HepG2 (cell line): ENCODE measurements around the gene ZBTB18. TPM values are rescaled to one million over a fixed set of nuclear protein-coding genes. Genes with fewer than 3 reads are reported as not detected.
A peak's percentile ranks its signal among the peaks of the same experiment; 100 is the strongest.

Experiments used
- ATAC-seq: fragments of 200-7000 bp; cut with Tn5 transposase; 3 replicates; pipeline ENCODE4 v1.9.1; 2020; ENCODE audit warnings: mild to moderate bottlenecking, moderate library complexity
- BruUV-seq: library from RNA; stranded (reverse); fragments of 400-500 nt; replicated peaks from 2 replicates; lab custom pipeline; 2021; lab: Mats Ljungman, UMichigan
- CTCF ChIA-PET: fragments of 300-600 bp; formaldehyde crosslinking; extraction: SDS; loops from one replicate; lab custom pipeline; 2021; ENCODE audit warnings: low total read pairs, inconsistent platforms, low intra/inter-chr PET ratio; lab: Yijun Ruan, JAX
- POLR2A ChIA-PET: fragments of 350-600 bp; sonication (Branson Sonifier 250); formaldehyde crosslinking; loops from one replicate; lab custom pipeline; 2020; ENCODE audit warnings: antibody characterized with exemption, inconsistent platforms; lab: Yijun Ruan, JAX
- DNase-seq: peaks from one replicate; pipeline ENCODE4 v3.0.0-alpha.2; 2015; ENCODE audit warnings: low spot score
- FAIRE-seq: peaks from 3 replicates; lab custom pipeline; 2011; peaks lifted over from hg19 to GRCh38; lab: Jason Lieb, UNC
- H2AFZ ChIP-seq: one replicate; pipeline ENCODE4 v1.6.1; 2011; ENCODE audit warnings: low read length, inconsistent platforms
- H3K27ac ChIP-seq: fragments of 300-600 bp; 3 replicates; pipeline ENCODE4 v1.8.0; 2011; ENCODE audit warnings: mixed run types, mild to moderate bottlenecking, mixed read lengths, low read length, inconsistent platforms; ENCODE audit not compliant: insufficient read depth; ENCODE audit errors: extremely low read length
- H3K27me3 ChIP-seq, 2 experiments: fragments of 200-600 bp in 1 of 2; 2 replicates in 1 of 2; 3 replicates in 1 of 2; pipeline versions ENCODE4 v1.6.0 to v1.8.0; 2011; ENCODE audit warnings: low read length in 2 of 2, mild to moderate bottlenecking in 2 of 2, moderate library complexity in 2 of 2, inconsistent platforms in 1 of 2; ENCODE audit not compliant: insufficient read depth in 2 of 2, control insufficient read depth in 1 of 2
- H3K36me3 ChIP-seq, 2 experiments: fragments of 200-600 bp in 1 of 2; replicated peaks in 1 of 2; 2 replicates in 1 of 2; 3 replicates in 1 of 2; pipeline versions ENCODE4 v1.5.1 to v1.8.0; 2011; ENCODE audit warnings: low read length in 2 of 2, inconsistent platforms in 1 of 2; ENCODE audit not compliant: insufficient read depth in 2 of 2, control insufficient read depth in 1 of 2
- H3K4me1 ChIP-seq: 2 replicates; pipeline ENCODE4 v1.5.1; 2012; ENCODE audit warnings: low read length, inconsistent platforms; ENCODE audit not compliant: insufficient read depth
- H3K4me2 ChIP-seq: 2 replicates; pipeline ENCODE4 v1.6.0; 2011; ENCODE audit warnings: low read depth, low read length, inconsistent platforms
- H3K4me3 ChIP-seq, 3 experiments: fragments of 200-600 bp in 1 of 3; sonication (generic), shearing (Covaris generic) in 1 of 3; replicated peaks in 1 of 3; 2 replicates each; pipeline ENCODE4 v1.5.1; 2011 to 2016; ENCODE audit warnings: low read length in 3 of 3, inconsistent platforms in 2 of 3, low read depth in 2 of 3, mild to moderate bottlenecking in 2 of 3, control low read depth in 1 of 3, mixed read lengths in 1 of 3; ENCODE audit not compliant: insufficient read depth in 1 of 3
- H3K79me2 ChIP-seq: one replicate; pipeline ENCODE4 v1.6.1; 2011; ENCODE audit warnings: low read length, inconsistent platforms; ENCODE audit not compliant: insufficient read depth
- H3K9ac ChIP-seq: 2 replicates; pipeline ENCODE4 v1.6.0; 2011; ENCODE audit warnings: mild to moderate bottlenecking, low read depth, low read length, inconsistent platforms; ENCODE audit not compliant: insufficient read depth
- H3K9me3 ChIP-seq: 2 replicates; pipeline ENCODE4 v1.5.1; 2012; ENCODE audit warnings: mild to moderate bottlenecking, low read length
- H4K20me1 ChIP-seq: 2 replicates; pipeline ENCODE4 v1.6.0; 2011; ENCODE audit warnings: inconsistent platforms, mild to moderate bottlenecking, low read length, moderate library complexity; ENCODE audit not compliant: insufficient read depth
- EZH2 ChIP-seq: conservative IDR thresholded peaks from 2 replicates; pipeline ENCODE4 v1.6.1; 2012; ENCODE audit warnings: mild to moderate bottlenecking, low read depth, low read length, moderate library complexity
- GZF1 ChIP-seq: sonication (generic); formaldehyde crosslinking; IDR thresholded peaks from 2 replicates; pipeline ENCODE4 v1.5.1; 2020; ENCODE audit warnings: mild to moderate bottlenecking, missing genetic modification reagents
- IRF2 ChIP-seq: IDR thresholded peaks from 2 replicates; pipeline ENCODE4 v1.6.1; 2018; ENCODE audit warnings: missing genetic modification reagents, missing compliant biosample characterization
- MNT ChIP-seq: fragments of 450-650 bp; IDR thresholded peaks from 2 replicates; pipeline ENCODE4 v1.6.1; 2016
- ZNF326 ChIP-seq: sonication (generic); formaldehyde crosslinking; IDR thresholded peaks from 2 replicates; pipeline ENCODE4 v1.4.0; 2020; ENCODE audit warnings: missing genetic modification reagents, borderline replicate concordance
- ZNF615 ChIP-seq: sonication (generic); formaldehyde crosslinking; IDR thresholded peaks from 2 replicates; pipeline ENCODE4 v1.5.0; 2020; ENCODE audit warnings: mild to moderate bottlenecking, missing genetic modification reagents, borderline replicate concordance
- ZNF7 ChIP-seq: IDR thresholded peaks from 2 replicates; pipeline ENCODE4 v1.6.1; 2016; ENCODE audit warnings: missing biosample characterization, missing genetic modification reagents
- WGBS: methylation state at CpG from one replicate; pipeline ENCODE4 v1.1.6; 2017; ENCODE audit warnings: low lambda C conversion rate; 5-methylcytosine and 5-hydroxymethylcytosine counted together
- in situ Hi-C: cut with HindIII; loops from 2 replicates; pipeline ENCODE4 v1.10.0; 2017; ENCODE audit warnings: low pct_unique_long_range_greater_than_20kb; ENCODE audit not compliant: extremely low pct_ligation_motif_present
- intact Hi-C: fragments of 100-400 bp; cut with micrococcal nuclease; formaldehyde crosslinking; loops from one replicate; pipeline ENCODE4 v1.10.0; 2022; ENCODE audit not compliant: unreplicated experiment
- polyA plus RNA-seq, 8 experiments: library from polyadenylated mRNA; depleted of rRNA in 3 of 8; stranded (reverse) in 7 of 8; unstranded in 1 of 8; fragments of >200 nt; fragmentation: Illumina TruSeq in 4 of 8; extraction: Trizol in 4 of 8; gene quantifications; 2 replicates each; pipeline versions ENCODE4 v1.2.1 to v1.2.3, GENCODE V29; 2011 to 2016; ENCODE audit warnings: low read depth in 4 of 8, missing spikeins in 1 of 8, mixed read lengths in 1 of 8; ENCODE audit not compliant: insufficient read depth in 1 of 8
- total RNA-seq, 5 experiments: library from RNA; depleted of rRNA; stranded (reverse); fragments of >200 nt; fragmentation: Illumina TruSeq; extraction: Trizol; gene quantifications; 2 replicates each; pipeline ENCODE4 v1.2.3, GENCODE V29; 2016; ENCODE audit warnings: low read depth in 1 of 5
- TF ChIP-seq, protein P1 (sequence below): sonication (generic); formaldehyde crosslinking; IDR thresholded peaks from 2 replicates; pipeline ENCODE4 v1.5.0; 2020; ENCODE audit warnings: mild to moderate bottlenecking, missing genetic modification reagents

Gene ZBTB18
- total and polyA plus RNA-seq, 2 of the 13 experiments (the other 11 are each of a cell fraction or from before 2014, with no cell fraction given): 3.1 to 4.3 TPM

- no peak for TF ChIP-seq GZF1 (CRISPR knock-in tag)
- no peak for TF ChIP-seq IRF2
- TF ChIP-seq ZNF615 (CRISPR knock-in tag): no peak
- TF ChIP-seq, protein P1, sequence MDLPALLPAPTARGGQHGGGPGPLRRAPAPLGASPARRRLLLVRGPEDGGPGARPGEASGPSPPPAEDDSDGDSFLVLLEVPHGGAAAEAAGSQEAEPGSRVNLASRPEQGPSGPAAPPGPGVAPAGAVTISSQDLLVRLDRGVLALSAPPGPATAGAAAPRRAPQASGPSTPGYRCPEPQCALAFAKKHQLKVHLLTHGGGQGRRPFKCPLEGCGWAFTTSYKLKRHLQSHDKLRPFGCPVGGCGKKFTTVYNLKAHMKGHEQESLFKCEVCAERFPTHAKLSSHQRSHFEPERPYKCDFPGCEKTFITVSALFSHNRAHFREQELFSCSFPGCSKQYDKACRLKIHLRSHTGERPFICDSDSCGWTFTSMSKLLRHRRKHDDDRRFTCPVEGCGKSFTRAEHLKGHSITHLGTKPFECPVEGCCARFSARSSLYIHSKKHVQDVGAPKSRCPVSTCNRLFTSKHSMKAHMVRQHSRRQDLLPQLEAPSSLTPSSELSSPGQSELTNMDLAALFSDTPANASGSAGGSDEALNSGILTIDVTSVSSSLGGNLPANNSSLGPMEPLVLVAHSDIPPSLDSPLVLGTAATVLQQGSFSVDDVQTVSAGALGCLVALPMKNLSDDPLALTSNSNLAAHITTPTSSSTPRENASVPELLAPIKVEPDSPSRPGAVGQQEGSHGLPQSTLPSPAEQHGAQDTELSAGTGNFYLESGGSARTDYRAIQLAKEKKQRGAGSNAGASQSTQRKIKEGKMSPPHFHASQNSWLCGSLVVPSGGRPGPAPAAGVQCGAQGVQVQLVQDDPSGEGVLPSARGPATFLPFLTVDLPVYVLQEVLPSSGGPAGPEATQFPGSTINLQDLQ (CRISPR knock-in tag): no peak
- TF ChIP-seq ZNF7 (CRISPR knock-in tag): no peak
- TF ChIP-seq ZNF326 (CRISPR knock-in tag): no peak
These were observed 31.9 kb downstream of the ZBTB18 start (continued) for GRCh38 chr1:244082969-244083368.

DNA sequence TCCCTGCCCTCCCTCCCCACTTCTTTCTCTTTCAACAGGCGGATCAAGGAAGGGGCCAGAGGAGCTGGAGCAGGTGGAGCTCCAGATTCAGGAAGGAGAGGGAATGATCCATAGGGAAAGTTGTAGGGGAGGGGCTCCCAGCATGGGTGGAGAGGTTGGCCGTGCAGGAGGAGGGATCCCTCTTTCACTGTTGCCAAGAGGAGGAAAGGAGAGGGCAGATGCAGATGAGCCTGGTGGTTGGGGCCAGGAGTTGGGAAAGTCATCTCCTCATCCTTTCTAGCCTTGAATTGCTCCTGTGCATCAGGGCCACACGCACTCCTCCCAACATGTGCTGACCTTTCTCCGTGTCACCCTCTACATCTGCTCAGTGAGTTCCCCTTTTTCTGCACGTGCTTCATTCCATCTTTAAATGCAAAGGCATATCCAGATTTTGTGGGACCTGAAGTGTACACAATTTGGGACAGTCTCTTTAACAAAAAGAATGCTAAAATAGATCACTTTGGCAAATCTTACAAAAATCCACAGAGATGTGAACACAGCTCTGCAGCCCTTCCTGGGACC is 32.4 kb downstream of the ZBTB18 start:
- Histone ChIP-seq H3K9ac (no peak overlapping the region), H3K36me3 (no peaks in the 10 kb centered on the region), H3K79me2 (no peaks in the 10 kb centered on the region), H3K27ac (no peak overlapping the region), H3K4me1 (no peaks in the 10 kb centered on the region), H4K20me1 (no peaks in the 10 kb centered on the region), H3K27me3 (peaks cover 0 to 10% of the 10 kb centered on the region in 2 experiments; a peak in 1 of 5 replicates), H3K4me2 (no peak overlapping the region), H3K4me3 (no peak overlapping the region), H2AFZ (no peak overlapping the region), H3K9me3 (no peaks in the 10 kb centered on the region)
- TF ChIP-seq EZH2 (no peak), MNT (0 out of 2 replicates have a peak, but pooled peaks have one; percentile 7)
- BruUV-seq: no TSS peak
- intact Hi-C loops (no loop called here), in situ Hi-C loops (no loop called here)
- POLR2A ChIA-PET: no interaction called here
- ATAC-seq: no peak
- WGBS: 19% methylated on average over 5 of the region's 5 CpGs
- no peak for DNase-seq
- no peak for FAIRE-seq
- CTCF ChIA-PET: no interaction called here
